ENCODE data around the gene RFX1.

The RFX1 gene

DNA sequence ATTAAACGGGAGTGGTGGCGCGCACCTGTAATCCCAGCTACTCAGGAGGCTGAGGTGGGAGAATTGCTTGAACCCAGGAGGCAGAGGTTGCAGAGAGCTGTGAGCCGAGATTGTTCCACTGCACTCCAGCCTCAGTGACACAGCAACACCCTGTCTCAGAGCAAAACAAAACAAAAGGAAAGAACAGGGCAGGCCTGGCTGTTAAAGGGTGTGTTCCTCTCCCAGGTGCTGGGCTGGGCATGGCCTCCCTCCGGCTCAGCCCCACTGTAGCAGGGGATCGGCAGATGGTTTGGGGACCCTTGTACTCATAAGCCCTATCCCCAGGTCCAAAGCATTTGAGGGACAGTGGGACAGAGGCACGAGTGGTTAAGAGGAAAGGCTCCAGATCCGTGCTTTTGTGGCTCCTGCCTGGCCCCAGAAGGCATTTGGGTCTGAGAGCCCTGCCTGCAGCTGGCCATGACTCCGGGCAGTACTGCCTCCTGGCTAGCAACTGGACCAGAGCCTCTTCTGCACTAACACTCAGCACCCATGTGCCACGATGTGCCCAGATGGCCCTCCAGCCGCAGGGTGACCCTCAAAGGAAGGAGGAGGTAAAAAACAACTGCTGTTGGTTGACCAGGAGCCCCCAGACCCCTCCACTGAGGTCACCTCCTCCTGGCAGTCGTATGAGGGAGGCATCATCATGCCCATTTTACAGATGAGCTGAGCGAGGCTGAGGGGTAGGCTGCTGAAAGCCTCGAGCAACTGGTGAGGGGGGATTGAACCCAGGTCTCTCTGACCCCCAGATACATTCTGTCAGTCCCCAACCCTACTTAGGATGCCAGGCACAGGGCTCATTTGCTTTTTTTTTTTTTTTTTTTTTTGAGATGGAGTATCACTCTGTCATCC, 10.0 kb downstream of the RFX1 start:
- no peak for DNase-seq

DNA sequence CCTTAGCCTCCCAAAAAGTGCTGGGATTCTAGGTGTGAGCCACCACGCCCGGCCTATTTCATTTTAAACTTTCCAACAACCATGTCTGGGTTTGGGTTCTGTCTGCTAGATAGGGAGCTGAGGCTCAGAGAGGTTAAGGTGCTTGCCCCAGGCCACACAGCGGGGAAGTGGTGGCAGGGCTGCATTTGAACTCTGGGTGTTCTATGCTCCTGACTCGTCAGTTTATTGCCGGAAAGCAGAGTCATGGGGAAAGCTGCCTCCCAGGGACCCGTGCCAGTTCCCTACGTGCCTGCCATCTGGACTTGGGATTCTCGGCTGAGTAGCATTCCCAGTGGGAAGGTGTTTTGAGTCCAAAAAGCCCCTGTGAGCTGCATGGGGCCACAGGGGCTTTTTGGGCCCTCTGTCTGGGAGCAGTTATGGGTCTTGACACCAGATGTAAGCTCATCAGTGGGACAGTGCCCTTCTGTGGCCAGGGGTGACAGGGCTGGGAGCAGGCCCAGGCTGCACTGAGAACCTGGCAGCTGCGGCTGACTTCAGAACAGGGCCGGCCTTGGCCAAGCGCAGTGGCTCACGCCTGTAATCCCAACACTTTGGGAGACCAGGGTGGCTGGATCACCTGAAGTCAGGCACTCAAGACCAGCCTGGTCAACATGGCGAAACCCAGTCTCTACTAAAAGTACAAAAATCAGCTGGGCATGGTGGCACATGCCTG, 10.9 kb downstream of the RFX1 start:
- DNase-seq, result no peak

DNA sequence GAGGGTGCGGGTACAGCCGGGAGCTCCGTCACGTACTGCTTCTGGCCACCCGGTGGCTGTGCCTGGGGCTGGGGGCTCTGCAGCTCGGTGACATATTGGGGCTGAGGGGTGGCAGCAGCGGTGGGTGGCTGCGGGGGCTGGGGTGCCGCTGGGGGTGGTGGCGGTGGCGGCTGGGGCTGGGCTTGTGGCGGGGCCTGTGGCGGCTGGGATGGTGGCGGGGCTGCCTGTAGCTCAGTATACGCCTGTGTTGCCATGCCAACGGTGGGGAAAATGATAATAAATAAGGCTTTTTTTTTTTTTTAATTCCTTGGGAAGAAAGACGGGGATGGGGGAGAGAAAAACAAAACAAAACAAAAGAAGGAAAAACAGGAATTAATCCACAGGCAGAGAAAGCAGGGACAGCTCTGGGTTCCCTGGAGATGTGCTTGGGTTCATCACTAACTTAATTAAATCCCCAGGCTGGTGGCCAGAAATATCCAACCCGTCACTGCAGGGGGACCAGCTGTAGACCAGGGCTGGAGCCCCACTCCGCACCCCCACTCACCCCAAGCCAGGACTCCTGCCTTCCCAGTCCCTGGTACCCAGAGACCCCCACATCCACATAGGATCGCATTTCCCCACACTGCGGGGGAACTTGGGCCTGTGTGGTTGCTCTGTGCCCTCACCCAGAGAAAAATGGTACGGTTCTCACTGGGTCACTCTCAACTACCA, 12.4 kb downstream of the RFX1 start:
- no peak for DNase-seq

DNA sequence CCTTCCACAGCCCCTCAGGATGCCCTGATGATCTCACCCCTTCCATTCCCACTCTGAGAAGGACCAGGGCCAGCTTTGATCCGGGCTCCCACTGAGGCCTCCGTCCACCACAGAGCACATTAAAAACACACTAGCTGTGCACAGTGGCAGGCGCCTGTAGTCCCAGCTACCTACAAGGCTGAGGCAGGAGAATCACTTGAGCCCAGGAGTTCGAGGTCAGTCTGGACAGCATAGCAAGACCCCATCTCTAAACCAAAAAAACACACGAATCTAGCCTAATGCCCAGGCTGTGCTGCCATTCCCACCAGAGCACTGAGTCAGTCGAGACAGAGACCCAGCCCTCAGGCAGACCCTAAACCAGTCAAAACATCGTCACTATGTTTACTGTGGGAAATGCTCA, 14.1 kb downstream of the RFX1 start:
- DNase-seq, result no peak

DNA sequence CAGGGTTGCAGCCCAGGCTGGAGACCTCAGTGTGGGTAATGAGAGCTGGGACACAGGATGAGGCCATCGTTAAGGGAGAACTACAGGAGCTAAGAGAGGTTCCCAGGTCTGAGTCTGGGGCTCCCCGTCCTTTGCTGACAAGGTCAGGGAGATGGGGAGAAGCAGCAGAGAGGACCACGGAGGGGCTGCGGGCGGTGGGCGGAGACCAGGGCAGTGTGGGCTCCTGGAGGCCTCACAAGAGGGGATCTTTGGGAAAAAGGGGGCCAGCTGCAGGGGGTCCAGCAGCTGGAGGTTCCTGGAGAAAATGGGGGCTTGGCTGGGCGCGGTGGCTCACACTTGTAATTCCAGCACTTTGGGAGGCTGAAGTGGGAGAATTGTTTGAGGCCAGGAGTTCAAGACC, 16.0 kb downstream of the RFX1 start:
- no peak for DNase-seq

DNA sequence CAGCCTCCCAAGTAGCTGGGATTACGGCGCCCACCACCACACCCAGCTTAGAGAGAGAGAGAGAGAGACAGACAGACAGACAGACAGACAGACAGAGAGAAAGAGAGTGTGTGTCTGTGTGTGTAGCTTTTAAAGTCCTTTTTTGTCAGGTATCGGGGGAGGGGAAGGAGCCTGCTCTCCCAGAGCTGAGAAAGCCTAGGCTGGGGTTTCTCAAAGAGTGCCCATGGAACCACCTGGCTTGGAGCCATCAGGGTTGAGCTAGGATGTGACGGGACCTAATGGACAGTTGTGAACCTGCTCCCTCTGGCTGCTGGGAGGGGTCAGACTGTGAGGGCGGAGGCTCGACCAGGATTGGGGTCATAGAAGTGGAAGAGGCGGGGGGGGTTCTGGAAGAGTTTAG, 16.6 kb downstream of the RFX1 start:
- no peak for DNase-seq

DNA sequence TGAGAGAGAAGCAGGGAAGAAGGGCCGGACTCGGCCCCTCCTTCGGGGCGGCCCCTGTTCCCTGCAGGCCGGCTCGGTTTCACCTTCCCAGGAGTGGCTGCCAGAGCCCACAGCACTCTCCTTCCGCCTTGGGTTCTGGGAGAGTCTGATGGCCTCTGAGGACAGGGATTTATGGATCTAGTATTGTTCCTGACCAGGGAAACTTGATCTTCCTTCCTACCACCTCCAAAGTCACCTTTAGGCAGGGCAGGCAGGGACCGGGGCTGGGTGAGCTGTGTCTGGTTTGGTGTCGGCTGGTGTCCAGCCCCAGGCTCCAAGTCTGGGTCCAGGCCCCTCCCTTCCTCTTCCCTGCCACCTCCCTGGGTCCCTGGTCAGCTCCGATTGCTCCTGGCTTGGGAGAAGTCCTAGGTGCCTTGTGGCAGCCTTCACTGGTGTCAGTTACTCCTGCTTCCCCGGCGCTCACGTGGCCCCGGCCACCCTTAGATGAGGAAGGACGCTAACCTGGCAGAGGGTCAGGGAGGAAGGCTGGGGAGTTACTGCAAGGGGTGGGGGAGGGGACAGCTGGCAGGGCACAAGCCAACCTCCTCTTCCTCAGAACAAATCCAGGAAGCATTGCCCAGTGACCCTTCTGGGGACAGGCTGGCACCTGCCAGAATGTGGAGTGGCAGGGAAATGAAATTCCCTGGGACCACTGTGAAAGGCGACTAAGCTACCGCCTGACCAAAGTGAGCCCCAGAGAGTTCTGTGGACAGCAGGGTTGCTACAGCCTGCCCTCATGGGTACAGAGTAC, 18.8 kb downstream of the RFX1 start:
- no peak for DNase-seq

DNA sequence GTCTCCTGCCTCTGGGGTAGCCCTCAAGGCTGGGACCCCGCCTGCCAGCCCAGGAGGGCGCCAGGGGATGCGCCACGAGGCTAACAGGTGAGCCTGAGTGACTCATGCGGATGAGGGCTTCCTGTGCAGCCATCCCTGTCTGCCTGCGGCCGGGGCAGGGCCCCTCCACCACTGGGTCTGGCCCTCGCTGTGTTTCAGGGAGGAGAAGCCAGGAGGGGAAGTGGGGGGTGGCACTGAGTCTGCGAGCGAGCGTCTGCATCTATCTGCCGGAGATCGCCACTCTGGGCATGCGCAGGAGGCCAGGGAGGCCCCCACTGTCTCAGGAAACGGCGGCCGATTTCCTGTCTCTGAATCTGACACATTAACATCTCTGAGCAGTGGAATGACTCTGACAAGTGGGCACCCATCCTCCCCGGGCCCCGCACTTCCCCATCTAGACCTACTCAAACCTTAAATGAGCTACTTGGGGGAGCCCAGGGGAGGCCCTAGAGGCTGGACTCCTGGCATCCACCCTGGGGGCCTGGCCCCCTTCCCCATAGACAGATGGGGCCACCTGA, 19.7 kb downstream of the RFX1 start:
- DNase-seq, result peak; percentile 98 to 99

DNA sequence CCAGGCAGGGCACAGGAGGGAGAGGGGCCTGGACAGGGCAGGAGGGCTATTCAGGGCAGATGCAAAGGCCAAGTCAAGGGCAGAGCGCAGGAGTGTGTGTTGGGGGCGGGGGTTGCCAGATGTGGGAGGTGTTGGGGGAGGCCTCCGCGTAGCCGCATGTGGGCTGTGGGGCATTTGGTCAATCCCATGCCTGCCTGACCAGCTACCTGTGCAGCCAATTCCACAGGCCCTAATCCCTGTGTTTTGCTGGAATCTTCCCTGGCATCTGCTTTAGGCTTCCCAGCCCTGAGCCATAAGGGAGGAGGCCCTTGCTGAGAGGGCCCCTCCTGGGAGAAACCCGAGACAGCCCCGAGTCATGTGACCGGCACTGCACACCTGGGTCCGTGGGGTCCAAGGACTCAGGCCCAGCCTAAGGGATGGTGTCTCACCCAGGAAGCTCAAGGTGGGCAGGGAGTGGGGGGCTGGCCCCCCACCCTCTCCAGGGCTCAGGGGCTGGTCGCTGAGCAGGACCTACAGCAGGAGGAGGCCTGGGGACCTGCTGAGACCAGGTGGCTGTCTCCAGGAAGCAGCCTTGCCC, 20.3 kb downstream of the RFX1 start:
- peak in 1 of 2 experiments; percentile 32 for DNase-seq

DNA sequence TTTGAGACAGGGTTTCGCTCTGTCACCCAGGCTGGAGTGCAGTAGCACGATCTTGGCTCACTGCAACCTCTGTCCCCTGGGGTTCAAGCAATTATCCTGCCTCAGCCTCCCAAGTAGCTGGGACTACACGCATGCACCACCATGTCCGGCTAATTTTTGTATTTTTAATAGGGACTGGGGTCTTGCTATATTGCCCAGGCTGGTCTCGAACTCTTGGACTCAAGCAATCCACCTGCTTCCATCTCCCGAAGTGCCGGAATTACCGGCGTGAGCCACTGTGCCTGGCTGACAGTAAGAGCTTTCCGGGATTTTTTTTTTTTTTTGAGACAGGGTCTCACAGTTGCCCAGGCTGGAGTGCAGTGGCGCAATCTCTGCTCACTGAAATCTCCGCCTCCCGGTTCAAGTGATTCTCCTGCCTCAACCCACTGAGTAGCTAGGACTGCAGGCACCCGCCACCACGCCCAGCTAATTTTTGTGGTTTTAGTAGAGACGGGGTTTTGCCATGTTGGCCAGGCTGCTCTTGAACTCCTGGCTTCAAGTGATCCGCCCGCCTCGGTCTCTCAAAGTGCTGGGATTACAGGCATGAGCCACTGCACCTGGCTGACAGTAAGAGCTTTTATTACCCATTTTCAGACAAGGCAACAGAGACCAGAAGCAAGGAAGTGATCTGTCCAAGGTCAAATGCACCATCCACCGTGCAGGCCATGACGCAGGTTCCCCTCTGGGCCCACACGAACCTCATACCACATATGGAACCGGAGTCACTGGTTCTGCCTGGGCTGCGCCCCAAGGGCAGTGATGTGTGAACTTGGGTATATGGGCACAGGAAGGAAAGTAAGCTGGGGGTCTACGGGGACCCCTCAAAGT, 21.0 kb downstream of the RFX1 start:
- DNase-seq, result peak; percentile 27 to 33

DNA sequence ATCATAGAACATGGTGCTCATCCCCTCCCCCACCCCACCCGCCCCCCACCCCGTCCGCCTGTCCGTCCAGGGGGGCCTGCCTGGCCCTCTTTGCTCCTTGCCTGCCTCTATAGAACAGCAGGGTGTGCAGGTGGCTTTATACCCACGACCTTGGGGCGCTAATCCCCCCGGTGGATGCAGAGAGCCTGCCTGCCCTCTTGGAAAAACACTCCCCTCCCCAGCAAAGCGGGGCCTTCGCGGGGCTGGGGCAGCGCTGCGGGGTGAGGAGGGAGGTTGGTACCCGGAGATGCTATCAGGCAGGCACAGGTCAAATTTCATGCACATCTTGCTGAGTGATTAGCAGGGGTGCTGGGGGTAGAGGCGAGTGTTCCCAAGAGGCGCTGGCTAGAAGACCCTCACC, 21.9 kb downstream of the RFX1 start:
- DNase-seq, result no peak

DNA sequence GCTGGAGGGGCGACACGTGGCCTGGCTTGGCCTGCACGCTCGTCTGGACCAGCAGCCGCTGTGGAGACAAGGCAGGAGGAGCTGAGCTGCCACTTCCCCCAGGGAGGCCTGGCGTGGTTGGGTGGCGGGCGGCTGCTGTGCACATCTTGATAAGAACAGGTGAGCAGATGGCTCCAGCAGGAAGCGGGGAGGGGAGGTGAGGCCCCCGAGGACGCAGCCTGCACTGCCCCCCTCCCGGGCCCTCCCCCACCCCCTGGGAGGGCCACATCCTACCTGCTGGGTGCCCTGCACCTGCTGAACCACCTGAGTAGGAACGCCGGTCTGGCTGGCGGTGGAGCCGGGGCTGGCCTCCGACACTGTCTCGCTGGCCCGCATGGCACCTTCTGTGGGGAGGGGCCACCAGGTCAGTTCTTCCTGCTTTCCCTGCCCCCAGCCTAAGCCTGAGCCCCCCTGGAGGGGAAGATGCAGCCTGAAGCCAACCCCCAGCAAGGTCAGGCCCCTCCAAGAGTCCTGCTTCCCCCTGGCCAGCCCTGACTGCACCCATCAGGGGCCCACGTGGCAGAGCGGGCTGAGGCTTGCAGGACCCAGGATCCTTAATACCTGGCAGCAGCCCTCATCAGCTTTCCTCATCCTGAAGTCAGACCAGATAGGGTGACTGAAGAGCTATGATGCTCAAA, 22.8 kb downstream of the RFX1 start:
- DNase-seq, result no peak

DNA sequence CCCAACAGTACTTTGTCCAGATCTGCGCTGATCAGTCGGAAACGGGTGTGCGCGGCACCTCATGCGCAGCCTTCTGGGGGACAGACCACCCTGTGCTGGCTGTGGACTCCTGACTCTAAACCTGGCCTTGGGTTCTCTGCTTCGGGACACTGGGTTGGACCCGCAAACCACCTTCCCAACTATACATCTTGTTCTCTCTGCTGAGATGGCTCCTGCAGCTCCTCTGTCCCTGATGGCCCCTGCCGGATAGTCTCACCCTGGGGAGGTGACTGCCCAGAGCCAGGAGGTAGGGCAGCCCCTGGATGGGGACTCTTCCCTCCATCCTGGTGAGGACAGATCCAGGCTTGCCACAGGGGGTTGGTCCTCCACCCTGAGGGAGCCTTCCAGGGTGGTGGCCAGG, 23.3 kb downstream of the RFX1 start:
- no peak for DNase-seq

DNA sequence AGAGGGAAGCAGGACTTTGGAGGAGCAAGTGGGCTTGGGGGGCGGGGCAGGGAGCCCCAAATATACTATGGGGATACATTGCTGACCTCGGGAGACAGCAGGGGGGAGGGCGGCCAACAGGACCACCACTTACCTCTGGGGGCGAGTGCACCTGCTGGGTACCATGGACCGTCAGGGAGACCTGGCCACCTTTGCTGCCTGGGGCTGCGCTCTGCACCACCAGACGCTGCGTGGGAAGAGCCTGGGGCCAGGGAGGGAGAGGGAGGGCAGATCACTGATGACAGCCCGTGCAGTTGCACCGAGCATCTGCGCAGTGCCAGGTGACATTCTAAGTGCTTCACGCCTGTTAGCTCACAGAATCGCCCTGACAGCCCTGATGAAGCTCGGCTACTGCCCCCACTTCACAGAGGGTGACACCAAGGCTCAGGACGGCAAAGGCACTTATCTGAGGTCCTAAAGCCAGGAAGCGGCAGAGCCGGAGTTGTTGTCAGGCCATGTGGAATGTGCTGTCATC, 24.1 kb downstream of the RFX1 start:
- DNase-seq, result no peak

DNA sequence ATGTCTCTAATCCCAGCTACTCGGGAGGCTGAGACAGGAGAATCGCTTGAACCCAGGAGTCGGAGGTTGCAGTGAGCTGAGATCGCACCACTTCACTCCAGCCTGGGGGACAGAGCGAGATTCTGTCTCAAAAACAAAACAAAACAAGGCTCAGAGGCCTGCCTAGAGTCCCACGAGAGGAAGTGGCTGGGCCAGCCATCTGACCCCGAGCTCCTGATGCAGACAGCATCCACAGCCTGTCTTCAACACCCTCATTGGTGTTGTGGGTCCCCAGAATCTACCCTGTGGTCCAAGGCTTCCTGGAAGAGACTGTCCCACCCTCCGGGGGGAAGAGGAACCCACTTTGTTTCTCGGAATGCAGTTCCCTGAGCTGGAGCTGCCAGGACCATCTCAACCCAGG, 24.7 kb downstream of the RFX1 start:
- no peak for DNase-seq

DNA sequence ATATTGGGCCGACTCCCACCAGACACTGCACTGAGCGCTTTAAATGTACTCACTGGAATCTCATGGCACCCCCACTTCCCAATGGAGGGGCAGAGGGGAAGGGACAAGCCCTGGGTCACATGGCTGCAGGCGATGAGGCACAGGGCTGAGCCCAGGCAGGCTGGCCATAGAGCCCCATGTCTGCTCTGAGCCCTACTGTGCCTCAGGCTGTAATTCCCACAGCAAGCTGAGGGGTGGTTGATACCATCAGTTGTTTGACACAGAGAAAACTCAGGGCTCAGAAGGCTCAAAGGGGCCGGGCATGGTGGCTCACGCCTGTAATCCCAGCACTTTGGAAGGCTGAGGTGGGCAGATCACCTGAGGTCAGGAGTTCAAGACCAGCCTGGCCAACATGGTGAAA, 25.1 kb downstream of the RFX1 start:
- DNase-seq, result no peak

DNA sequence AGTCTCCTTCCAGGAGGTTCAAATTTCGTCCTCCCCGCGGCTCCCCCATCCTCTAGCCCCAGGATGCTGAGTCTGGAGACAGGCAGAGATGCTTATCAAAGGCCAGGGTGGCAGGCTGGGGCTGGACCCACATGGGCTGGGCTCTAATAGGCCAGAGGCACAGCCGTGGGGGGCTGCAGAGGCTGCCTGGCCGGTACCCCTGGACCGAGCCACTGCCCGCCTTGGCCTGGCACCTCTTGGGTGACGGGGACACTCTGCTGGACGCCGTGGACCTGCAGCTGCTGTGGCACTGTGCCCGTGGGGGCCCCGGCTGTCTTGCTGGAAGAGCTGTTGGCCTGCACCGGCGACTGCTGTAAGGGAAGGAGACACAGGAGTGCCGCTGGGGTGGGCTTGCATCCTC, 25.8 kb downstream of the RFX1 start:
- DNase-seq, result no peak

DNA sequence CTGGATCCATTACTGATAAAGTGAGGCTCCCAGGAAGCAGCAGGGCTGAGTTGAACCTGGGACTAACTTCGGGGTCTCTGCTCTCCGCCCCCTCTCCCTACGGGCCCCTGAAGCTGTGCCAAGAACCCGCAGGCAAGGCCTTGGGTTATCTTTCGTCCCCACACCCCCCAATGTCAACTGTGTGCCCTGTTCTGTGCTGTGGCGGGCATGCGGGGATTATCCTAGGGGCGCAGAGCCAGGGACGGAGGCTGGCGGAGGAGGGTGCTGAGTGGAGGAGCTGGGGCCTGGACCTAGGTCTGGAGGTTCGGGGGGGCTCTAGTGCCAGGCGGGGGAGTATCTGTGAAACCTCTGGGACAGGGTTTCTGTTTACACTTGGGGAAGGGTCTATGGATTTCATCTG, 26.4 kb downstream of the RFX1 start:
- no peak for DNase-seq

DNA sequence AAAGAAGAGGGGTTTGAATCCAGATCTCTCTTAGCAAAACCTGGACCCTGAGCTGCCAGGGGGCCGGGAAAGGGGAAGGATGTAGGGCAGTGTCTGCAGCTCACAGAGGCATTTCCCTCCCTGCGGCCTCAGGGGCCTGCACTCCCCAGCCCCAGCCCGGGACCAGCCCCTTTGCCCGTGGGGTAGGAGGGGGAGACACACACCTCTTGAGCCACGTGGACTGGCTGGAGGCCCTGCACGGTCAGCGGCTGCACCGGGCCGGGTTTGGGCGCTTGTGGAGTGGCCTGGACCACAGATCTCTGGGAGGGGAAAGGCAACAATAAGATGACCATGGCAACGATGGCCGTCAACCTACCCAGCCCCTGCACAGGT, 26.9 kb downstream of the RFX1 start:
- DNase-seq, result no peak

Measured in activated CD4-positive, alpha-beta T cell treated with anti-CD3 and anti-CD28 coated beads, Interleukin-2, amount 50 U/mL, for 48 hours (primary cell).